ENCODE results near the gene CCDC188.

- TF ChIP-seq CTCF (IDR thresholded peaks at IDR 0.05), result no peak
- no peak for TF ChIP-seq SIN3A (IDR thresholded peaks at IDR 0.05; ENCODE audit: borderline replicate concordance, insufficient read depth, low read depth, low read length)
- no peak for TF ChIP-seq POLR2AphosphoS5 (IDR thresholded peaks at IDR 0.05; ENCODE audit: low read depth, low read length)
- TF ChIP-seq REST (IDR thresholded peaks at IDR 0.05; ENCODE audit: insufficient read depth in 1 of 2, low read depth in 2 of 2, low read length in 1 of 2), result no peak
- no peak for TF ChIP-seq TCF7L2 (IDR thresholded peaks at IDR 0.05; ENCODE audit: low read depth, low read length)
Observed at GRCh38 chr22:20124083-20124787, 26.6 kb downstream of the CCDC188 start.
